Loucy (cell line): Measurements from ENCODE around the gene KRT14.
"Not testable (repeated sequence)": the region's sequence is repeated elsewhere in the genome, so short reads cannot be mapped to it uniquely, and the experiment has no call there.

Experiments
- H2AFZ ChIP-seq: fragments of 200-600 bp; sonication (generic); 2 replicates; pipeline ENCODE4 v1.6.0; 2016; ENCODE audit warnings: antibody characterized with exemption, mild to moderate bottlenecking, low read length, moderate library complexity
- H3F3A ChIP-seq: fragments of 200-600 bp; 2 replicates; pipeline ENCODE4 v1.6.0; 2016; ENCODE audit warnings: antibody characterized with exemption, low read depth, mild to moderate bottlenecking
- H3K27me3 ChIP-seq: fragments of 200-600 bp; sonication (generic); 2 replicates; pipeline ENCODE4 v1.6.1; 2014; ENCODE audit warnings: low read length, mild to moderate bottlenecking; ENCODE audit not compliant: insufficient read depth, poor library complexity, severe bottlenecking
- H3K36me3 ChIP-seq: fragments of 200-600 bp; sonication (generic); 2 replicates; pipeline ENCODE4 v1.6.1; 2016; ENCODE audit warnings: low read length; ENCODE audit not compliant: insufficient read depth
- H3K4me1 ChIP-seq: fragments of 200-600 bp; sonication (generic); 2 replicates; pipeline ENCODE4 v1.5.1; 2014; ENCODE audit warnings: low read length, mild to moderate bottlenecking; ENCODE audit not compliant: insufficient read depth, poor library complexity, severe bottlenecking
- H3K4me2 ChIP-seq: fragments of 200-600 bp; sonication (generic); 2 replicates; pipeline ENCODE4 v1.6.0; 2014; ENCODE audit warnings: antibody characterized with exemption, low read length, low read depth, mild to moderate bottlenecking; ENCODE audit not compliant: poor library complexity, severe bottlenecking
- H3K4me3 ChIP-seq: fragments of 200-600 bp; sonication (generic); 2 replicates; pipeline ENCODE4 v1.5.1; 2014; ENCODE audit warnings: low read length, mild to moderate bottlenecking, mixed read lengths; ENCODE audit not compliant: poor library complexity, severe bottlenecking
- H3K79me2 ChIP-seq: fragments of 200-600 bp; sonication (generic); 2 replicates; pipeline ENCODE4 v1.6.1; 2014; ENCODE audit warnings: low read length; ENCODE audit not compliant: insufficient read depth
- H3K9ac ChIP-seq: fragments of 200-600 bp; sonication (generic); 2 replicates; pipeline ENCODE4 v1.6.0; 2014; ENCODE audit warnings: mild to moderate bottlenecking, low read depth, low read length, moderate library complexity; ENCODE audit not compliant: poor library complexity, severe bottlenecking
- H3K9me2 ChIP-seq: fragments of 200-600 bp; sonication (generic); replicated peaks from 2 replicates; pipeline ENCODE4 v1.6.1; 2016; ENCODE audit warnings: low read depth, low read length, mixed read lengths
- H3K9me3 ChIP-seq: fragments of 200-600 bp; sonication (generic); 2 replicates; pipeline ENCODE4 v1.6.1; 2014; ENCODE audit warnings: mild to moderate bottlenecking, antibody characterized with exemption, low read length, low read depth; ENCODE audit not compliant: insufficient read depth
- H4K20me1 ChIP-seq: fragments of 200-600 bp; sonication (generic); 2 replicates; pipeline ENCODE4 v1.6.0; 2014; ENCODE audit warnings: antibody characterized with exemption, low read length, mild to moderate bottlenecking; ENCODE audit not compliant: insufficient read depth, poor library complexity, severe bottlenecking
- CTCF ChIP-seq: fragments of 200-600 bp; sonication (generic); conservative IDR thresholded peaks from 2 replicates; pipeline ENCODE4 v1.5.1; 2014; ENCODE audit warnings: mild to moderate bottlenecking, antibody characterized with exemption, low read length
- EZH2phosphoT487 ChIP-seq: fragments of 200-600 bp; IDR thresholded peaks from 2 replicates; pipeline ENCODE4 v1.6.1; 2018; ENCODE audit warnings: antibody characterized with exemption, mild to moderate bottlenecking, moderate library complexity, borderline replicate concordance

Gene KRT14

GRCh38 chr17:41545829-41546410 is 40.8 kb downstream of the KRT14 start:
- no peak overlapping the region for H3K9ac ChIP-seq
- no peaks in the 10 kb centered on the region for H3K9me2 ChIP-seq
- H2AFZ ChIP-seq = no peak overlapping the region
- H3K4me1 ChIP-seq = no peaks in the 10 kb centered on the region
- H3K79me2 ChIP-seq = no peaks in the 10 kb centered on the region
- no peaks in the 10 kb centered on the region for H3K9me3 ChIP-seq
- H3K27me3 ChIP-seq = no peaks in the 10 kb centered on the region
- H3F3A ChIP-seq = no peaks in the 10 kb centered on the region
- no peak overlapping the region for H3K4me2 ChIP-seq
- H3K36me3 ChIP-seq = no peaks in the 10 kb centered on the region
- no peaks in the 10 kb centered on the region for H4K20me1 ChIP-seq
- no peak overlapping the region for H3K4me3 ChIP-seq
- no peak for TF ChIP-seq EZH2phosphoT487
- TF ChIP-seq CTCF = no peak

- no peak overlapping the region for H3K9ac ChIP-seq
- no peak for TF ChIP-seq EZH2phosphoT487
- no peak for TF ChIP-seq CTCF
- H3K4me1 ChIP-seq = no peaks in the 10 kb centered on the region
- H3K9me2 ChIP-seq = no peaks in the 10 kb centered on the region
- H3K4me2 ChIP-seq = no peak overlapping the region
- H3K36me3 ChIP-seq = no peaks in the 10 kb centered on the region
- H4K20me1 ChIP-seq = no peaks in the 10 kb centered on the region
- no peak overlapping the region for H3K4me3 ChIP-seq
- no peak overlapping the region for H2AFZ ChIP-seq
- H3F3A ChIP-seq = no peaks in the 10 kb centered on the region
- H3K9me3 ChIP-seq = no peaks in the 10 kb centered on the region
- H3K79me2 ChIP-seq = no peaks in the 10 kb centered on the region
- no peaks in the 10 kb centered on the region for H3K27me3 ChIP-seq
These were observed 41.8 kb downstream of the KRT14 start for GRCh38 chr17:41544935-41545334.

- Histone ChIP-seq H3K9me2 (no peaks in the 10 kb centered on the region), H3K4me2 (no peak overlapping the region), H3K36me3 (no peaks in the 10 kb centered on the region), H4K20me1 (no peaks in the 10 kb centered on the region), H3K4me3 (no peak overlapping the region), H3K79me2 (no peaks in the 10 kb centered on the region), H3K9me3 (no peaks in the 10 kb centered on the region), H3K4me1 (no peaks in the 10 kb centered on the region), H3F3A (no peaks in the 10 kb centered on the region), H2AFZ (no peak overlapping the region), H3K27me3 (no peaks in the 10 kb centered on the region), H3K9ac (no peak overlapping the region)
- TF ChIP-seq EZH2phosphoT487 (no peak), CTCF (no peak)
These were observed 42.2 kb downstream of the KRT14 start for GRCh38 chr17:41544491-41544892.

GRCh38 chr17:41542786-41543185 is 43.9 kb downstream of the KRT14 start:
- not testable (repeated sequence) for H3K4me3 ChIP-seq, H3K36me3 ChIP-seq, H4K20me1 ChIP-seq, H3K9me2 ChIP-seq, H3K27me3 ChIP-seq, H3K4me1 ChIP-seq, H3K79me2 ChIP-seq, H3F3A ChIP-seq, H3K4me2 ChIP-seq, H3K9me3 ChIP-seq, H3K9ac ChIP-seq, H2AFZ ChIP-seq
